ENCODE results near the gene SEZ6L. TPM values are rescaled to one million over a fixed set of nuclear protein-coding genes. Genes with fewer than 3 reads are reported as not detected.

The SEZ6L gene
- not detected in 2 replicates for total RNA-seq (ENCODE audit: low replicate concordance)

GRCh38 chr22:26169315-26170111 is at the start of gene SEZ6L:
Gene SEZ6L, plus strand, starts transcription at chr22:26169462. Its CDS starts 208 bp downstream, at chr22:26169670.

GRCh38 chr22:26428515-26429457 is 259.5 kb downstream of the SEZ6L start, which contains the start of gene ASPHD2:
Gene ASPHD2, plus strand, starts transcription at chr22:26429260. Its CDS starts 4,356 bp downstream, at chr22:26433616.

